NCI-H146 treated with DMSO at 0.1 percent for 48 hours (cell line): ENCODE data around the gene HTR1E.
"Not testable (repeated sequence)": the region's sequence is repeated elsewhere in the genome, so short reads cannot be mapped to it uniquely, and the experiment has no call there.

Source experiments
- DNase-seq: peaks from one replicate; lab custom pipeline; 2025; ENCODE audit not compliant: unreplicated experiment; lab: John Stamatoyannopoulos, UW

HTR1E gene

DNA sequence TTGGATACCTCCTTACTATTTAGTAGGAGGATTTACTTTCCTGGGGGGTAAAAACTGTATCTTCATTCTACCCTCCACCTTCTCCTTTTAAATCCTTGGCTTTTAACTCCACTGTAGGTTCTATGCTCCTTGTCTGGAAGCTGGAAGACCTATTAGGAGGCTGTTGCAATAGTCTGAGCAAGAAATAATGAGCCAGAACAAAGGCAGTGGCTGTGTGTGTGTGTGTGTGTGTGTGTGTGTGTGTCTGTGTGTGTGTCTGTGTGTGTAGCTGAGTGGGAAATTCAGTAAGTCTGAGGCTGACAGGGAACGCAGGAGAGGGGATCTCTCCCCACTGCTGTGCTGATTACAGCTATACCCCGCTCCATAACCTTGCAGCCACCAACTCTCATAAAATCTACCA lies 35.8 kb downstream of the HTR1E start:
- DNase-seq: no peak

DNA sequence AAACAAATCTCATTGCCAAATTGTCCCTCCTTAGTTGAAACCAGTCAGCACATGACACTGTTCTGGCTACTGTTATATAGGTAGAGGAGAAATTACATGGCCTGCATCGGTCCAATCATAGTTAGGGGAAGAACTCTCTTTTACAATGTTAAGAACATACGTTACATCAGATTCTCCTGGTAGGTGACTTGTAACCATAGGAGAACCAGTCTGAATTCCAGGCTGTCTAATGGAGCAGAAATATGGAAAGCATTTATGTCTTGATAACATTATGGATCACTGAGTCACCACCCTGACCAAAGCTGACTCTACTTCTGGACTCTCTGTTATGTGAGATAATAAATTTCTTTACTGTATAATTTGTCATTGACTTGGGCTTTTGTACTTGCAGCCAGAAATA lies 40.9 kb downstream of the HTR1E start:
- no peak for DNase-seq

DNA sequence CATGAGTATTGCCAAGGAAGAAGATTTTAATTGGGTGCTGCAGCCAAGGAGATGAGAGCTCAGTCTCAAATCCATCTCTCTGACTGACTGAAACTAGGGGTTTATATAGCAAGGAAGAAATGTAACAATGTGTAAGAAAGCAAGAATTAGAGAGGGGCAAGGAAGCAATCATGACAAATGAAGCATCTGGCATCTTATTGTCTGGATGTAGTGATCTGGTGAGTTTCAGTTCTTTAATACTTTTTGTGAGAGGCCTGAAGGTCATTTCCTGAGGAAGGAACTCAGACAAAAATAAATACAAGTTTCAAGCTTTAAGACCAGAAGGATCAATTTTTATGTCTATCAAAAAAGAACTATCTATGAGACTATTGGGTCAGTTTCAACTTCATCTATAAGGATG lies 64.2 kb downstream of the HTR1E start:
- no peak for DNase-seq

DNA sequence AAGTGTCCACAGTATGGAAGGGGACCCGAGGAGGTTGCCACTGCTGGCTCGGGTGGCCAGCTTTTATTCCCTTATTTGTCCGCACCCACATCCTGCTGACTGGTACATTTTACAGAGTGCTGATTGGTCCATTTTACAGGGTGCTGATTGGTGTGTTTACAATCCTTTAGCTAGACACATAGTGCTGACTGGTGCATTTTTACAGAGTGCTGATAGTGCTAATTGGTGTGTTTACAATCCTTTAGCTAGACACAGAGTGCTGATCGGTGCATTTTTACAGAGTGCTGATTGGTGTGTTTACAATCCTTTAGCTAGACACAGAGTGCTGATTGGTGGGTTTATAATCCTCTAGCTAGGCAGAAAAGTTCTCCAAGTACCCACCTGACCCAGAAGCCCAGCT lies 65.1 kb downstream of the HTR1E start:
- DNase-seq: not testable (repeated sequence)

- DNase-seq: not testable (repeated sequence)
Measured at GRCh38 chr6:87006541-87006940, 69.2 kb downstream of the HTR1E start.

DNA sequence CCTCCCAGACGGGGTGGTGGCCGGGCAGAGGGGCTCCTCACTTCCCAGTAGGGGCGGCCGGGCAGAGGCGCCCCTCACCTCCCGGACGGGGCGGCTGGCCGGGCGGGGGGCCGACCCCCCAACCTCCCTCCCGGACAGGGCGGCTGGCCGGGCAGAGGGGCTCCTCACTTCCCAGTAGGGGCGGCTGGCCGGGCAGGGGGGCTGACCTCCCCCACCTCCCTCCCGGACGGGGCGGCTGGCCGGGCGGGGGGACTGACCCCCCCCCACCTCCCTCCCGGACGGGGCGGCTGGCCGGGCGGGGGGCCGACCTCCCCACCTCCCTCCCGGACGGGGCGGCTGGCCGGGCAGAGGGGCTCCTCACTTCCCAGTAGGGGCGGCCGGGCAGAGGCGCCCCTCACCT lies 72.3 kb downstream of the HTR1E start:
- DNase-seq: not testable (repeated sequence)

DNA sequence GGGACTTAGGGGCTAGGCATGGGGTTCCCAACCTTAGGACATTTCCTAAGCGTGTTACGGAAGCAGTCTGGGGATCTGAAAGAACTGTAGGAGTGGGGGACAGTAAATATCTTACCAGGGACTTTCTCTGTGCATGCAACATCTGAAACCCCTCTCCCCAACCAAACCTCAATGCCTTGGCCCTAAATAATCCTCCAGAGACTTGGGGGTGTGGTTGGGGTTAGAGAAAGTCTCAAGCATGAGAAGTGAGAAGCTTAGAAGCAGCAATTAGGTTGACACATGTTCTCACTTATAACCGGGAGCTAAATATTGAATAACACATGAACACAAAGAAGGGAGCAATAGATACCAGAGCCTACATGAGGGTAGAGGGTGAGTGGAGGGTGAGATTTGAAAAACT lies 74.7 kb downstream of the HTR1E start:
- no peak for DNase-seq

GRCh38 chr6:87012743-87013142 lies 75.4 kb downstream of the HTR1E start:
- no peak for DNase-seq

DNA sequence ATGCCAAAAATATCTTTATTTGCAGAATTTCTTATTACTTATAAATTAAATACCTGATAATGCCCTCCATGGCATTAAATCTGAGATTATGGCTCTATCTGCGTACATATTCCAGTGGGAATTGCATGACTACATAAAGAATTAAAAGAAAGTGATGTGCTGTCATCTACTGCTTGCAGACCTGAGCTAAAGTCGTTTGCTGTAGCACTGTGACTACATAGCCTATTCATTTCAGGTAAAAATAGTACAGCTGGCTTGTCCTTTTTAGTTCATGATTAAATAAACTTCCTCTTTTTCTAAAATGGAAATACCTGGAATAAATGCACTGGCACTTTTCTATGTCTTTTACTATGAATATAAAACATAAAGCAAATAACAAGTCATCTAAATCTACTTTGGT lies 79.4 kb downstream of the HTR1E start:
- DNase-seq: no peak

- no peak for DNase-seq
Measured at GRCh38 chr6:87027021-87027420, 89.7 kb downstream of the HTR1E start.

DNA sequence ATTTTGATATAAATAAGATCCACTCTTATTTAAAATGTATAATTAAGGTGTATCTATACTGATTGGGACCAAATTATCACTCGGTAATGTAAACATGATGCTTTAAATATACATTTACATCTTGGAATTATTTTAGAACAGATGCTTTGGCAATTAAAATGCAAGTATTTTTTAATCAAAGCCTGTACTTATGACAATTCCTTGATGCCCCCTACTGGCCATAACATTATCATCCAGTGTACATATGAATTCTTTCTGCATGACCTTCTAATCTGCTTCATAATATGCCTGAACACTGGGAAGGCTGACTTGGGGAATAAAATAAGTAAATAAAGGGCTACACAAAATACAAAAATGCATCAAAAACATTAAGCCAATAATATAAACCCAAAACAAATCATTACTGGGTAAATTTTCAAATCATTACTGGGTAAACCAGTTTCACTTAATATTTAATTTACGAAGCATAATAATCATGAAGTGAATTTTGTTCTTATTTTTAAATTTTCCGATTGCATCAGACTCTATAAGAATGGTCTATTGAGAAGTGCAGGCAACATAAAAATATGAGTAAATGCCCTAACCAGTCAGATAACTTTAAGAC lies 92.5 kb downstream of the HTR1E start:
- DNase-seq: peak; percentile 9

DNA sequence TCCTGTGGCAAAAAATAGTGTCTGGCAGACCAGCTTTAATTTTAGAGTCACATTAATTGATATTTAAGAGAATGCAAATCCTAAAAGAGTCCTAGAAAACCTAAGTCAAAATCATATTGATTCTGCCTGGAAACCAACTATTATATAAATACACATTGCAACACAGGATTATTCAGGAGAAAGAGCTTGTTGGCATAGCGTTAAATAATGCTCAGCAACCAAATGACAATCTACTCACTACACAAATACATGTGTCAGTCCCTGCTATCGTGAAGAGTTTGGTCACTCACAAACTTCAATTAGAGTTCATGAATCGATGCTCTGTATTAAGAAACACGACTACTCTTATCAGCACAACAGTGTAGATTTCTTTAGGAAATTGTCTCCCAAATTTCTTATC lies 103.4 kb downstream of the HTR1E start:
- DNase-seq: no peak

DNA sequence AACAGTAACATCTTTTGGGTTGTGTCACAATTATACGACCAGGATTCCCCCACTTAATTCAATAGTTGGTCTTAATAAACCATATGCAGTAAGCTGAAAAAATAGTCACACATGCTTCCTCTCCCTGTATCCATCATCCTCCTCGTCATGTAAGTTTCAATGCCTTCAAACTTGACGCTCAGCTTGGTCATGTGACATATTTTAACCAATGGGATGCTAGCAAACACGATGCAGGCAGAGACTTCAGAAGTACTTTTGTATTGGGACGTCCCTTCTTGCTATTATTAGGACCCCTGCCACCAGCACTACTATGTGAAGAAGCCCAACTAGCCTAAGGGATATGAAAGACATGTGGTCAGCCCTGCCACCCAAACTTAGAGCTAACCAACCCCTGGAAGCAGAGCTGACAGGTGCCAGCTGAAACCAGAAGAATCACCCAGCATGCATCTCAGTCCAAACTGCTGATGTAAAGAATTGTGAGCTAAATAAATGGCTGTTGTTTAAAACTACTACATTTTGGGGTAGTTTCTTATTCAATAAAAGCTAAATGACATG lies 108.3 kb downstream of the HTR1E start:
- no peak for DNase-seq

DNA sequence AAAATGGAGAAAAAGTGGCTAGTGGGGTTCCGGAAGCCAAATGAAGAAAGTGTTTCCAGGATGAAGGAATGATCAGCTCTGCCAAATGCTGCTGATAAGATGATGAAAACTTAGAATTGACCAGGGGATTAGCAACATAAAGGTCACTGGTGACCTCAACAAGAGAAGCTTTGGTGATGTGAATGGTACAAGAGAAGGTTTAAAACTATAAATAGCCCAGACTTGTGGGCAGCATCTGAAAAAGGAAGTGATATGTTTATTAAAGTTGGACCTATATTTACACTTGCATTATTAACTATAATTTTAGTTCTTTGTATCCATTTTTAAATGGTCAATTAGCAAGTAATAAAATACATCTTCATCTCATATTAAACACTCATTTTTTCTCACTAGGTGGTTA lies 112.5 kb downstream of the HTR1E start:
- DNase-seq: no peak

- DNase-seq: no peak
Measured at GRCh38 chr6:87053312-87053711, 116.0 kb downstream of the HTR1E start.

DNA sequence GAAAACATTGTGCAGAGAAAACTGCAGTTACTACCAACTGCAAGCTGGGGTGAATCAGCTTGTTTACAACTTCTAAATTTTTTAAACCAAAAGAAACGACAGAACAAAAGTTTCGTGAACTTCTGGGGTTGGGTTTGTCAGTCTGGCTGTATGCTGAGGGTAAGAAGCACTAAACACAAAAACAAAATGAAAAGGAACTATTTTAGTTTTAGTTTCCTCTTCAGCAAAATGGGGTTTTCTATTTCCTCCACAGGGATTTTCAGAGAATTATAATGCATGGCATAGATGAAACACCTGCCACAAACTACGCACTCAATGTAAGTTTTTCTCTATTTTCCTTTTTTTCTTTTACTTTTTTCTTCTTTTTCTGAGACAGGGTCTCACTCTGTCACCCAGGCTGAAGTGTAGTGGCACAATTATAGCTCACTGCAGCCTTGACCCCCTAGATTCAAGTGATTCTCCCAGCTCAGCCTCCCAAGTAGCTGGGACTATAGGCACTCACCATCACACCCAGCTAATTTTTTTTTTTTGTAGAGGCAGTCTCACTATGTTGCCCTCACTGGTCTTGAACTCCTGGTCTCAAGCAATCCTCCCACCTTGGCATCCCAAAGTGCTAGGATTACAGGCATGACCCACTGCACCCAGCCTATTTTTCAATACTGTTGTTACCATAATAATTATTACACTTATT lies 117.0 kb downstream of the HTR1E start:
- DNase-seq: no peak

DNA sequence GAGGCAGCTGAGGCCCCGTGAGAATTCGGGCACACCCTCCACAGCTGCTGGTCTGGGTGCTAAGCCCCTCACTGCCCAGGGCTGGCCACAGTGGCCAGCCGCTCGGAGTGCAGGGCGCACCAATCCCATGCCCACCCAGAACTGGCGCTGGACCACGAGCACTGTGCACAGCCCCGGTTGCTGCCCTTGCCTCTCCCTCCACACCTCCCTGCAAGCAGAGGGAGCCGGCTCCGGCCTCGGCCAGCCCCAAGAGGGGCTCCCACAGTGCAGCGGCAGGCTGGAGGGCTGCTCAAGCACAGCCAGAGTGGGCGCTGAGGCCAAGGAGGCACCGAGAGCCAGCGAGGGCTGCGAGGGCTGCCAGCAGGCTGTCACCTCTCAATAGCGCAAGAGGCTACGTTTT lies 122.6 kb downstream of the HTR1E start:
- DNase-seq: no peak

DNA sequence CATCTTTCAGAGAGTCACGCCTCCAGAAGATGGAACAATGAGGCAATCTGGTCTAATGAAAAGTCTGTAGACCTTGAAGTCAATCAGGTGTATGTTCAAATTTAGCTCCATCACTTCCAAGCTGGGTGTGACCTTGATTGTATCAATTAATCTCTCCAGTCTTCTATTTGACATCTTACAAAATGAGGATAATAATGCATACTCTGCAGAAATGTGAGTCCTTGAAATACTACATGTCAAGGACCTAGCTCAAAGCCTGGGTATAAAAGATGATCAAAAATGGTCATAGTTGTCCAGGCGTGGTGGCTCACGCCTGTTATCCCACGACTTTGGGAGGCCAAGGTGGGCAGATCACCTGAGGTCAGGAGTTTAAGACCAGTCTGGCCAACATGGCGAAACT lies 127.8 kb downstream of the HTR1E start:
- no peak for DNase-seq
